Measurements from ENCODE around the gene PTPN9.

DNA sequence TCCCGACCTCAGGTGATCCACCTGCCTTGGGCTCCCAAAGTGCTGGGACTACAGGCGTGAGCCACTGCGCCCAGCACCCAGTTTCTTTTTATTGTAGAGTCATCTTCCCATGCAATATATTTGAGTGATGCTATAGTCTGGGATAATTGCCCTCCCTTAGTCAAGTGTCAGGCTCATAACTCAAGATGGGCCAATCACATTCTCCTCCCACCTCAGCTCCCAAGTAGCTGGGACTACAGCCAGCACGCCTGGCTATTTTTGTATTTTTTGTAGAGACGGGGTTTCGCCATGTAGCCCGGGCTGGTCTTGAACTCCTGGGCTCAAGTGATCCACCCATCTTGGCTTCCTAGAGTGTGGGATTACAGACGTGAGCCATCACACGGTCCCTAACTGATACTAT is 15.2 kb upstream of the PTPN9 start:
- TF ChIP-seq, protein P1, sequence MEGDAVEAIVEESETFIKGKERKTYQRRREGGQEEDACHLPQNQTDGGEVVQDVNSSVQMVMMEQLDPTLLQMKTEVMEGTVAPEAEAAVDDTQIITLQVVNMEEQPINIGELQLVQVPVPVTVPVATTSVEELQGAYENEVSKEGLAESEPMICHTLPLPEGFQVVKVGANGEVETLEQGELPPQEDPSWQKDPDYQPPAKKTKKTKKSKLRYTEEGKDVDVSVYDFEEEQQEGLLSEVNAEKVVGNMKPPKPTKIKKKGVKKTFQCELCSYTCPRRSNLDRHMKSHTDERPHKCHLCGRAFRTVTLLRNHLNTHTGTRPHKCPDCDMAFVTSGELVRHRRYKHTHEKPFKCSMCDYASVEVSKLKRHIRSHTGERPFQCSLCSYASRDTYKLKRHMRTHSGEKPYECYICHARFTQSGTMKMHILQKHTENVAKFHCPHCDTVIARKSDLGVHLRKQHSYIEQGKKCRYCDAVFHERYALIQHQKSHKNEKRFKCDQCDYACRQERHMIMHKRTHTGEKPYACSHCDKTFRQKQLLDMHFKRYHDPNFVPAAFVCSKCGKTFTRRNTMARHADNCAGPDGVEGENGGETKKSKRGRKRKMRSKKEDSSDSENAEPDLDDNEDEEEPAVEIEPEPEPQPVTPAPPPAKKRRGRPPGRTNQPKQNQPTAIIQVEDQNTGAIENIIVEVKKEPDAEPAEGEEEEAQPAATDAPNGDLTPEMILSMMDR (IDR thresholded peaks at IDR 0.05) = no peak
- TF ChIP-seq POLR2AphosphoS5 (IDR thresholded peaks at IDR 0.05) = no peak
- TF ChIP-seq EP300 (IDR thresholded peaks at IDR 0.05) = no peak
- no peak for TF ChIP-seq POLR2A (IDR thresholded peaks at IDR 0.05)

All from suprapubic skin (tissue), 4 donors.